K562 (cell line): ENCODE results near the gene SIRT7. TPM values are rescaled to one million over a fixed set of nuclear protein-coding genes. Genes with fewer than 3 reads are reported as not detected.

ENCODE experiments used
- ARID2 ChIP-seq: fragments of 450-650 bp; IDR thresholded peaks from 2 replicates; pipeline ENCODE4 v1.6.1; 2017; ENCODE audit warnings: antibody characterized with exemption, mild to moderate bottlenecking
- ETS2 ChIP-seq: IDR thresholded peaks from 2 replicates; pipeline ENCODE4 v1.6.1; 2016; ENCODE audit warnings: borderline replicate concordance, missing genetic modification characterization, mild to moderate bottlenecking, moderate library complexity, missing compliant biosample characterization; ENCODE audit not compliant: poor library complexity, severe bottlenecking
- FOXA3 ChIP-seq, 2 experiments: fragments of 450-650 bp in 1 of 2; sonication (generic) in 1 of 2; formaldehyde crosslinking; IDR thresholded peaks in 1 of 2; conservative IDR thresholded peaks in 1 of 2; 2 replicates each; pipeline versions ENCODE4 v1.4.0 to v1.8.0; 2020 to 2022; ENCODE audit warnings: mild to moderate bottlenecking in 2 of 2, missing genetic modification reagents in 1 of 2
- HNRNPL ChIP-seq: fragments of 200-400 bp; formaldehyde crosslinking; IDR thresholded peaks from 2 replicates; pipeline ENCODE4 v1.6.1; 2017; ENCODE audit warnings: low read depth, mild to moderate bottlenecking, low read length
- KLF1 ChIP-seq: fragments of 450-650 bp; IDR thresholded peaks from 2 replicates; pipeline ENCODE4 v1.6.1; 2016; ENCODE audit warnings: missing genetic modification characterization, missing compliant biosample characterization
- LCOR ChIP-seq: sonication (generic); formaldehyde crosslinking; IDR thresholded peaks from 2 replicates; pipeline ENCODE4 v1.8.0; 2022; ENCODE audit warnings: mild to moderate bottlenecking, missing genetic modification reagents
- MCM2 ChIP-seq: fragments of 450-650 bp; IDR thresholded peaks from 2 replicates; pipeline ENCODE4 v1.6.1; 2017; ENCODE audit warnings: low read depth, mild to moderate bottlenecking
- NFYB ChIP-seq: IDR thresholded peaks from 2 replicates; pipeline ENCODE4 v1.6.1; 2011; ENCODE audit warnings: mild to moderate bottlenecking, moderate library complexity; ENCODE audit not compliant: insufficient read length; ENCODE audit errors: extremely low read depth
- NR1H2 ChIP-seq: sonication (generic); formaldehyde crosslinking; IDR thresholded peaks from 2 replicates; pipeline ENCODE4 v1.4.0; 2020; ENCODE audit warnings: mild to moderate bottlenecking, missing genetic modification reagents
- PPARD ChIP-seq: fragments of 250-450 bp; sonication (Bioruptor Pico); IDR thresholded peaks from 2 replicates; pipeline ENCODE4 v1.8.0; 2022; ENCODE audit warnings: inconsistent platforms, mild to moderate bottlenecking, moderate library complexity
- PRPF4 ChIP-seq: fragments of 200-400 bp; formaldehyde crosslinking; IDR thresholded peaks from one replicate; pipeline ENCODE4 v1.6.1; 2017; ENCODE audit warnings: low read length, low read depth, mild to moderate bottlenecking; ENCODE audit not compliant: insufficient read depth, poor library complexity, severe bottlenecking
- SLC30A9 ChIP-seq: fragments of 250-450 bp; sonication (Bioruptor Pico); IDR thresholded peaks from 2 replicates; pipeline ENCODE4 v1.8.0; 2022; ENCODE audit warnings: mild to moderate bottlenecking, moderate library complexity
- SP2 ChIP-seq: IDR thresholded peaks from 2 replicates; pipeline ENCODE4 v1.6.1; 2011; ENCODE audit warnings: mild to moderate bottlenecking, low read depth, low read length, moderate library complexity; ENCODE audit not compliant: poor library complexity, severe bottlenecking; ENCODE audit errors: extremely low read depth
- ZFX ChIP-seq: sonication (generic); formaldehyde crosslinking; IDR thresholded peaks from 2 replicates; pipeline ENCODE4 v1.8.0; 2022; ENCODE audit warnings: mild to moderate bottlenecking, missing genetic modification reagents, moderate library complexity
- polyA plus RNA-seq, 8 experiments: library from polyadenylated mRNA; depleted of rRNA in 4 of 8; stranded (reverse) in 5 of 8; unstranded in 3 of 8; fragments of >200 nt; fragmentation: Nextera tagmentation in 2 of 8; fragmentation: Illumina TruSeq in 1 of 8; extraction: Ambion mirVana in 2 of 8; extraction: Trizol in 1 of 8; gene quantifications; 2 replicates each; pipeline versions ENCODE4 v1.2.1 to v1.2.3, GENCODE V29; 2011 to 2014; ENCODE audit warnings: inconsistent platforms in 1 of 8, missing spikeins in 1 of 8
- total RNA-seq, 7 experiments: library from RNA; depleted of rRNA in 6 of 7; stranded (reverse); fragments of >200 nt in 6 of 7; fragmentation: Illumina TruSeq in 2 of 7; extraction: Trizol in 2 of 7; gene quantifications; 2 replicates each; pipeline versions ENCODE4 v1.2.1 to v1.2.3, GENCODE V29; 2011 to 2021; ENCODE audit warnings: low replicate concordance in 1 of 7
- TF ChIP-seq, protein P1 (sequence below): sonication (generic); formaldehyde crosslinking; IDR thresholded peaks from 2 replicates; pipeline ENCODE4 v1.9.0; 2022; ENCODE audit warnings: mild to moderate bottlenecking, missing genetic modification reagents
- TF ChIP-seq, protein P2 (sequence below): fragments of 250-450 bp; sonication (Bioruptor Pico); IDR thresholded peaks from 2 replicates; pipeline ENCODE4 v1.8.0; 2021; ENCODE audit warnings: moderate library complexity, mild to moderate bottlenecking, inconsistent platforms
- TF ChIP-seq, protein P3 (sequence below): fragments of 200-400 bp; formaldehyde crosslinking; IDR thresholded peaks from 2 replicates; pipeline ENCODE4 v1.6.1; 2017; ENCODE audit warnings: mild to moderate bottlenecking, low read depth, low read length, moderate library complexity
- TF ChIP-seq, protein P4 (sequence below), 2 experiments: fragments of 200-800 bp in 1 of 2; sonication (Bioruptor generic) in 1 of 2; sonication (generic) in 1 of 2; formaldehyde crosslinking in 1 of 2; IDR thresholded peaks in 1 of 2; conservative IDR thresholded peaks in 1 of 2; 2 replicates each; pipeline versions ENCODE4 v1.5.0 to v1.6.1; 2016 to 2020; ENCODE audit warnings: missing compliant biosample characterization in 1 of 2, missing genetic modification characterization in 1 of 2, missing genetic modification reagents in 1 of 2

SIRT7 gene
- total and polyA plus RNA-seq, 9 of the 15 experiments (the other 6 are each of a cell fraction or from before 2014, with no cell fraction given) = 1.6 to 54.8 (median 20.3) TPM

DNA sequence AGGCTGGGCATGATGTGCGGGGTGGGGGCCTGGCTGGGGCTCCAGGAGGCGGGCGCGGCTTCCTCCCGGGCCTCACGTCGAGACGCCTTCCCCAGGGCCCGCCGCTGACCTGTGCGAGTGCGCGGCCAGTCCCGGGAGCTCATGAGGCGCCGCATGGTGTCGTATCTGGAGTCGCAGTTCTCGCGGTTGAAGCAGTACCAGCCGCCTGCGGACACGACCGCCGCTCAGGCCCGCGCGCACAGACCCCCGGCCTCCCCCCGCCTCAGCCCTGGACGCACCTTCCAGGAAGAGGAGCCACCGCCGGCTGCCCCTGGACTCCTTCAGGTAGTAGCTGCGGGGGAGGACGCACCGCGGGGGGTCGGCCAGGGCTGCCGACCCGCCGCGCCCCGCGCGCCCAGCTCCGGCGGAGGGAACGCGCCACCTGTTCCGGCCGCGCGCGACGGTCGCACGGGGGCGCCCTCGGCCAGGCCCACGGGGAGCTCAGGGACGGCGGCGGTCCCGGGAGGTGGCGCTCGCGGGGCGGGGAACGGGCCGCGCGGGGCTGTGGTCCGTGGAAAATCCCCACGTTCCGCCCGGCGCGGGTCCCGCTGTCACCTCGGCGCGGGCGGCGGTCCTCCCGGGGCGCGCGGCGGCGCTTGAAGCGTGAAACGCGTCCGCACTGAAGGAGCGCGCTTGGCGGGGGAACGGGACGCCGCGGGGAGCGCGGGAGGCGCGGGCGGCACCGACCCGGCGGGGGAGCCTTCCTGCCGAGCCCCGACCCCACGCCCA lies 41.6 kb upstream of the SIRT7 start (continued):
- no peak for TF ChIP-seq SP2
- peak; percentile 62 for TF ChIP-seq ZFX (CRISPR knock-in tag)
- TF ChIP-seq, protein P1, sequence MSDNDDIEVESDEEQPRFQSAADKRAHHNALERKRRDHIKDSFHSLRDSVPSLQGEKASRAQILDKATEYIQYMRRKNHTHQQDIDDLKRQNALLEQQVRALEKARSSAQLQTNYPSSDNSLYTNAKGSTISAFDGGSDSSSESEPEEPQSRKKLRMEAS (CRISPR knock-in tag) = peak; percentile 66
- TF ChIP-seq PRPF4 = peak; percentile 1
- no peak for TF ChIP-seq LCOR (CRISPR knock-in tag)
- TF ChIP-seq SLC30A9 = no peak
- TF ChIP-seq, protein P2, sequence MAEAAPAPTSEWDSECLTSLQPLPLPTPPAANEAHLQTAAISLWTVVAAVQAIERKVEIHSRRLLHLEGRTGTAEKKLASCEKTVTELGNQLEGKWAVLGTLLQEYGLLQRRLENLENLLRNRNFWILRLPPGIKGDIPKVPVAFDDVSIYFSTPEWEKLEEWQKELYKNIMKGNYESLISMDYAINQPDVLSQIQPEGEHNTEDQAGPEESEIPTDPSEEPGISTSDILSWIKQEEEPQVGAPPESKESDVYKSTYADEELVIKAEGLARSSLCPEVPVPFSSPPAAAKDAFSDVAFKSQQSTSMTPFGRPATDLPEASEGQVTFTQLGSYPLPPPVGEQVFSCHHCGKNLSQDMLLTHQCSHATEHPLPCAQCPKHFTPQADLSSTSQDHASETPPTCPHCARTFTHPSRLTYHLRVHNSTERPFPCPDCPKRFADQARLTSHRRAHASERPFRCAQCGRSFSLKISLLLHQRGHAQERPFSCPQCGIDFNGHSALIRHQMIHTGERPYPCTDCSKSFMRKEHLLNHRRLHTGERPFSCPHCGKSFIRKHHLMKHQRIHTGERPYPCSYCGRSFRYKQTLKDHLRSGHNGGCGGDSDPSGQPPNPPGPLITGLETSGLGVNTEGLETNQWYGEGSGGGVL (CRISPR knock-in tag) = no peak
- no peak for TF ChIP-seq FOXA3 (CRISPR knock-in tag; conservative IDR thresholded peaks at IDR 0.05 in 1 of 2, IDR thresholded peaks at IDR 0.05 in 1 of 2)
- no peak for TF ChIP-seq ARID2
- no peak for TF ChIP-seq NR1H2 (CRISPR knock-in tag)
- no peak for TF ChIP-seq ETS2 (tag)
- TF ChIP-seq, protein P3, sequence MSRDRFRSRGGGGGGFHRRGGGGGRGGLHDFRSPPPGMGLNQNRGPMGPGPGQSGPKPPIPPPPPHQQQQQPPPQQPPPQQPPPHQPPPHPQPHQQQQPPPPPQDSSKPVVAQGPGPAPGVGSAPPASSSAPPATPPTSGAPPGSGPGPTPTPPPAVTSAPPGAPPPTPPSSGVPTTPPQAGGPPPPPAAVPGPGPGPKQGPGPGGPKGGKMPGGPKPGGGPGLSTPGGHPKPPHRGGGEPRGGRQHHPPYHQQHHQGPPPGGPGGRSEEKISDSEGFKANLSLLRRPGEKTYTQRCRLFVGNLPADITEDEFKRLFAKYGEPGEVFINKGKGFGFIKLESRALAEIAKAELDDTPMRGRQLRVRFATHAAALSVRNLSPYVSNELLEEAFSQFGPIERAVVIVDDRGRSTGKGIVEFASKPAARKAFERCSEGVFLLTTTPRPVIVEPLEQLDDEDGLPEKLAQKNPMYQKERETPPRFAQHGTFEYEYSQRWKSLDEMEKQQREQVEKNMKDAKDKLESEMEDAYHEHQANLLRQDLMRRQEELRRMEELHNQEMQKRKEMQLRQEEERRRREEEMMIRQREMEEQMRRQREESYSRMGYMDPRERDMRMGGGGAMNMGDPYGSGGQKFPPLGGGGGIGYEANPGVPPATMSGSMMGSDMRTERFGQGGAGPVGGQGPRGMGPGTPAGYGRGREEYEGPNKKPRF = no peak
- TF ChIP-seq, protein P4, sequence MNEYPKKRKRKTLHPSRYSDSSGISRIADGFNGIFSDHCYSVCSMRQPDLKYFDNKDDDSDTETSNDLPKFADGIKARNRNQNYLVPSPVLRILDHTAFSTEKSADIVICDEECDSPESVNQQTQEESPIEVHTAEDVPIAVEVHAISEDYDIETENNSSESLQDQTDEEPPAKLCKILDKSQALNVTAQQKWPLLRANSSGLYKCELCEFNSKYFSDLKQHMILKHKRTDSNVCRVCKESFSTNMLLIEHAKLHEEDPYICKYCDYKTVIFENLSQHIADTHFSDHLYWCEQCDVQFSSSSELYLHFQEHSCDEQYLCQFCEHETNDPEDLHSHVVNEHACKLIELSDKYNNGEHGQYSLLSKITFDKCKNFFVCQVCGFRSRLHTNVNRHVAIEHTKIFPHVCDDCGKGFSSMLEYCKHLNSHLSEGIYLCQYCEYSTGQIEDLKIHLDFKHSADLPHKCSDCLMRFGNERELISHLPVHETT (CRISPR knock-in tag; conservative IDR thresholded peaks at IDR 0.05 in 1 of 2, IDR thresholded peaks at IDR 0.05 in 1 of 2) = peak in 1 of 2 experiments; percentile 76; a peak in 2 of 4 replicates
- TF ChIP-seq NFYB = no peak
- no peak for TF ChIP-seq HNRNPL
- TF ChIP-seq MCM2 = no peak
- no peak for TF ChIP-seq KLF1 (tag)
- no peak for TF ChIP-seq PPARD
